Mesenchymal stem cell (in vitro differentiated cells and primary cell): Measurements from ENCODE around the gene USP46.

Experiments
- DNase-seq: peaks from one replicate; pipeline ENCODE4 v3.0.0-alpha.2; 2013
- H2AFZ ChIP-seq: one replicate; pipeline ENCODE4 v1.6.1; 2013; ENCODE audit warnings: low read depth, mild to moderate bottlenecking, control low read depth, inconsistent platforms, low read length, moderate library complexity
- H2AK5ac ChIP-seq: 2 replicates; pipeline ENCODE4 v1.6.1; 2013; ENCODE audit warnings: low read length, moderate library complexity, mild to moderate bottlenecking, inconsistent platforms; ENCODE audit not compliant: severe bottlenecking
- H2BK120ac ChIP-seq: one replicate; pipeline ENCODE4 v1.6.1; 2013; ENCODE audit warnings: low read depth, mild to moderate bottlenecking, inconsistent platforms, low read length, moderate library complexity
- H2BK12ac ChIP-seq, 2 experiments: one replicate each; pipeline ENCODE4 v1.6.1; 2013; ENCODE audit warnings: inconsistent platforms in 2 of 2, low read length in 2 of 2, mild to moderate bottlenecking in 2 of 2, moderate library complexity in 2 of 2, control low read depth in 1 of 2
- H2BK15ac ChIP-seq: one replicate; pipeline ENCODE4 v1.6.1; 2013; ENCODE audit warnings: mild to moderate bottlenecking, low read depth, inconsistent platforms; ENCODE audit not compliant: poor library complexity, severe bottlenecking
- H2BK5ac ChIP-seq: 2 replicates; pipeline ENCODE4 v1.6.1; 2013; ENCODE audit warnings: low read depth, mild to moderate bottlenecking, low read length, control low read depth, inconsistent platforms; ENCODE audit not compliant: poor library complexity, severe bottlenecking
- H3K14ac ChIP-seq, 2 experiments: one replicate each; pipeline ENCODE4 v1.6.1; 2013; ENCODE audit warnings: inconsistent platforms in 2 of 2, low read length in 2 of 2, control low read depth in 1 of 2, mild to moderate bottlenecking in 1 of 2, moderate library complexity in 1 of 2
- H3K18ac ChIP-seq, 2 experiments: one replicate each; pipeline ENCODE4 v1.6.1; 2013; ENCODE audit warnings: inconsistent platforms in 2 of 2, low read length in 2 of 2, control low read depth in 1 of 2, low read depth in 1 of 2, mild to moderate bottlenecking in 1 of 2
- H3K23ac ChIP-seq, 2 experiments: one replicate each; pipeline ENCODE4 v1.6.1; 2013; ENCODE audit warnings: inconsistent platforms in 2 of 2, low read length in 2 of 2, mild to moderate bottlenecking in 2 of 2, moderate library complexity in 2 of 2, control low read depth in 1 of 2
- H3K27ac ChIP-seq: 2 replicates; pipeline ENCODE4 v1.5.1; 2013; ENCODE audit warnings: mild to moderate bottlenecking, moderate library complexity, low read length, control low read depth, inconsistent platforms; ENCODE audit not compliant: poor library complexity, severe bottlenecking
- H3K27me3 ChIP-seq, 2 experiments: 2 replicates each; pipeline versions ENCODE4 v1.6.1 to v1.7.0; 2013; ENCODE audit warnings: low read length in 2 of 2, mild to moderate bottlenecking in 2 of 2, moderate library complexity in 2 of 2, control low read depth in 1 of 2, inconsistent platforms in 1 of 2; ENCODE audit not compliant: control insufficient read depth in 1 of 2, insufficient read depth in 1 of 2
- H3K36me3 ChIP-seq, 2 experiments: 2 replicates each; pipeline versions ENCODE4 v1.6.1 to v1.7.0; 2013; ENCODE audit warnings: low read length in 2 of 2, control low read depth in 1 of 2, inconsistent platforms in 1 of 2, low read depth in 1 of 2, mild to moderate bottlenecking in 1 of 2; ENCODE audit not compliant: insufficient read depth in 2 of 2, control insufficient read depth in 1 of 2
- H3K4ac ChIP-seq, 2 experiments: one replicate each; pipeline ENCODE4 v1.6.1; 2013; ENCODE audit warnings: inconsistent platforms in 2 of 2, low read length in 2 of 2, mild to moderate bottlenecking in 2 of 2, moderate library complexity in 2 of 2, control low read depth in 1 of 2, low read depth in 1 of 2
- H3K4me1 ChIP-seq: 2 replicates; pipeline ENCODE4 v1.6.1; 2013; ENCODE audit warnings: low read depth, low read length, control low read depth; ENCODE audit not compliant: control insufficient read depth, insufficient read depth
- H3K4me2 ChIP-seq: 2 replicates; pipeline ENCODE4 v1.6.1; 2013; ENCODE audit warnings: low read length, mild to moderate bottlenecking, inconsistent platforms; ENCODE audit not compliant: poor library complexity, severe bottlenecking
- H3K4me3 ChIP-seq, 2 experiments: 2 replicates each; pipeline versions ENCODE4 v1.5.1 to v1.7.0; 2013; ENCODE audit warnings: low read length in 2 of 2, mild to moderate bottlenecking in 2 of 2, control low read depth in 1 of 2, low read depth in 1 of 2; ENCODE audit not compliant: insufficient read depth in 1 of 2
- H3K79me1 ChIP-seq: replicated peaks from 2 replicates; pipeline ENCODE4 v1.6.1; 2013; ENCODE audit warnings: mild to moderate bottlenecking, control low read depth, low read length, inconsistent platforms; ENCODE audit not compliant: poor library complexity, severe bottlenecking
- H3K9ac ChIP-seq: 2 replicates; pipeline ENCODE4 v1.7.0; 2013; ENCODE audit warnings: mild to moderate bottlenecking, low read length, moderate library complexity
- H3K9me3 ChIP-seq: 2 replicates; pipeline ENCODE4 v1.7.0; 2013; ENCODE audit warnings: mild to moderate bottlenecking, low read length; ENCODE audit not compliant: control insufficient read depth
- H4K8ac ChIP-seq: one replicate; pipeline ENCODE4 v1.6.1; 2013; ENCODE audit warnings: inconsistent platforms, mild to moderate bottlenecking, low read length, moderate library complexity
- H4K91ac ChIP-seq: one replicate; pipeline ENCODE4 v1.6.1; 2013; ENCODE audit warnings: mild to moderate bottlenecking, low read length, inconsistent platforms
- WGBS: methylation state at CpG from one replicate; pipeline ENCODE4 v1.1.7; 2013; ENCODE audit warnings: mixed read lengths; 5-methylcytosine and 5-hydroxymethylcytosine counted together

USP46 gene

DNA sequence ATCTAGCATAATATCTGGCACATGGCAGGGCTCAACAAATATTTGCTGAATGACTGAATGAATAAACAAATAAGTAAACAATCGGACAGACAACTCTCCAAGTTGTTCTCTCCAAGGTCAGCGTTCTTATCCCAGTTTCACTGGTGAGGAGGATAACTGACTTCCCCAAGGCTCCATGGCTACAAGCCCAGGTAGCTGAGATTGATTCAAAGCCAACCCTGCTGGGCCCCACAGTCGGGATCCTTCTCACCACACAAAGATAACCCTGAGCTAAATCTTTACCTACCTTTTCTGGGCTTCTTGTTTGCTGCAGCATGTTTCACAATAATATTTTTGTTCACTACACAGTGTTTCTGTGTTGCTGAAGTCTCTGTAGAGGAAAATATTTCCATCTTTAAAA lies 54.9 kb downstream of the USP46 start:
- H2BK12ac ChIP-seq = no peak overlapping the region

DNA sequence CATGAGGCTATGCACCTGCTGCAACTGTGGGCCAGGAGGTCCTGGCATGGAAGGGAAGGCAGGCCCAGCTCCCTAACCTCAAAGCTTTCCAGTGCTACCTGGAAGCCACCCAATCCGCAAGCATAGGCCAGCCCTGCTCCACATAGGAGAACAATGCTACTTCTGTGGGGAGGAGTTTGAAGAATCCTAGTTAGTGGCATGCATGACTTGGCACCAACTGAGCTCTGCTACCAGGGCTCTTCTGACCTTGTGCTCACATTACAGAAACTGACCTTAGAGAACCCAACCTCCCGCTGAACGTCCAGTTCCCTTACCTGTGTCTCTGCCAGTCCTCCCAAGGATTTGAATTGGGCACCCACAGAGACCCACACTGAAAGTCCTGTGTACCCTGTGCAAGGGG lies 58.8 kb downstream of the USP46 start:
- no peak overlapping the region for H3K4me2 ChIP-seq
- H3K36me3 ChIP-seq = peaks cover 23 to 88% of the 10 kb centered on the region in 2 experiments
- no peak overlapping the region for H2BK15ac ChIP-seq
- no peak overlapping the region for H2BK5ac ChIP-seq
- H3K9me3 ChIP-seq = no peaks in the 10 kb centered on the region
- no peak overlapping the region for H3K18ac ChIP-seq
- H2AK5ac ChIP-seq = no peak overlapping the region
- no peak overlapping the region for H2AFZ ChIP-seq
- H3K9ac ChIP-seq = no peak overlapping the region
- H3K14ac ChIP-seq = no peak overlapping the region
- no peak overlapping the region for H2BK12ac ChIP-seq
- no peak overlapping the region for H3K4me3 ChIP-seq
- H3K4ac ChIP-seq = no peak overlapping the region
- no peak overlapping the region for H4K91ac ChIP-seq
- no peak overlapping the region for H4K8ac ChIP-seq
- no peak for DNase-seq
- no peaks in the 10 kb centered on the region for H3K79me1 ChIP-seq
- WGBS = 94% methylated on average over 2 of the region's 3 CpGs
- H3K4me1 ChIP-seq = peaks cover 4% of the 10 kb centered on the region
- H2BK120ac ChIP-seq = no peak overlapping the region
- no peaks in the 10 kb centered on the region for H3K27me3 ChIP-seq
- H3K23ac ChIP-seq = no peak overlapping the region
- H3K27ac ChIP-seq = no peak overlapping the region

More for the DNA sequence above, 54.9 kb downstream of the USP46 start:
- no peak overlapping the region for H3K27ac ChIP-seq
- H3K18ac ChIP-seq = no peak overlapping the region
- H3K23ac ChIP-seq = no peak overlapping the region
- no peak overlapping the region for H2BK5ac ChIP-seq
- H3K9ac ChIP-seq = no peak overlapping the region
- no peak overlapping the region for H2BK120ac ChIP-seq
- peaks cover 5% of the 10 kb centered on the region for H3K79me1 ChIP-seq
- H2AFZ ChIP-seq = no peak overlapping the region
- H4K91ac ChIP-seq = no peak overlapping the region
- 92% methylated on average over 3 of the region's 3 CpGs for WGBS
- no peak overlapping the region for H2BK15ac ChIP-seq
- H3K9me3 ChIP-seq = no peaks in the 10 kb centered on the region
- peaks cover 4% of the 10 kb centered on the region for H3K4me1 ChIP-seq
- H3K4me3 ChIP-seq = no peak overlapping the region
- H2AK5ac ChIP-seq = no peak overlapping the region
- no peaks in the 10 kb centered on the region for H3K27me3 ChIP-seq
- DNase-seq = no peak
- no peak overlapping the region for H3K4me2 ChIP-seq
- no peak overlapping the region for H4K8ac ChIP-seq
- H3K14ac ChIP-seq = no peak overlapping the region
- peaks cover 17 to 81% of the 10 kb centered on the region in 2 experiments for H3K36me3 ChIP-seq
- no peak overlapping the region for H3K4ac ChIP-seq

DNA sequence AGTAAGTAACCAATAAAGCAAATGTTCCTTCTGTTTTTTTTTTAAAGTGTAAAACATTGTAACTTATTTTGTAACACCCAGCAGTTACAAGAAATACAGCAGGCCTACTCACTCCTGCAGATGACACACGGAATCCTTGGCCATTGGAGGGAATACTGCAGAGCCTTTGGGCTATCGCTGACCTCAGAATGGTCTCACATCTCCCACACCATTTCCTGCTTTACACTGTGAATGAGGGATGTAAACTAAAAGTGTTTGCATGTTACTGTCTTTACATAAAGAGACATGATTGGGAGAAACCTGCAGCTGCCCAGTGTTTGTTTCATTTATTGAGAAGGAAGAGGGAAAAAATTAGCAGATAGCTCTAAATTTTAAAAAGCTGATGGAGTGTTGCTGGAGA lies 64.1 kb downstream of the USP46 start:
- no peak overlapping the region for H3K4ac ChIP-seq
- WGBS = 55% methylated on average over 2 of the region's 2 CpGs
- H2AFZ ChIP-seq = no peak overlapping the region
- H2BK5ac ChIP-seq = no peak overlapping the region
- no peak overlapping the region for H3K18ac ChIP-seq
- no peak overlapping the region for H4K8ac ChIP-seq
- H3K14ac ChIP-seq = no peak overlapping the region
- H3K9me3 ChIP-seq = no peaks in the 10 kb centered on the region
- no peaks in the 10 kb centered on the region for H3K27me3 ChIP-seq
- H3K79me1 ChIP-seq = no peaks in the 10 kb centered on the region
- no peak overlapping the region for H2AK5ac ChIP-seq
- no peaks in the 10 kb centered on the region for H3K4me1 ChIP-seq
- no peak overlapping the region for H3K4me3 ChIP-seq
- H3K9ac ChIP-seq = no peak overlapping the region
- peaks cover 17 to 69% of the 10 kb centered on the region in 2 experiments for H3K36me3 ChIP-seq
- H4K91ac ChIP-seq = no peak overlapping the region
- no peak overlapping the region for H3K4me2 ChIP-seq
- H2BK120ac ChIP-seq = no peak overlapping the region
- no peak overlapping the region for H2BK12ac ChIP-seq
- H3K23ac ChIP-seq = no peak overlapping the region
- no peak overlapping the region for H3K27ac ChIP-seq
- no peak overlapping the region for H2BK15ac ChIP-seq
- DNase-seq = peak; percentile 88

DNA sequence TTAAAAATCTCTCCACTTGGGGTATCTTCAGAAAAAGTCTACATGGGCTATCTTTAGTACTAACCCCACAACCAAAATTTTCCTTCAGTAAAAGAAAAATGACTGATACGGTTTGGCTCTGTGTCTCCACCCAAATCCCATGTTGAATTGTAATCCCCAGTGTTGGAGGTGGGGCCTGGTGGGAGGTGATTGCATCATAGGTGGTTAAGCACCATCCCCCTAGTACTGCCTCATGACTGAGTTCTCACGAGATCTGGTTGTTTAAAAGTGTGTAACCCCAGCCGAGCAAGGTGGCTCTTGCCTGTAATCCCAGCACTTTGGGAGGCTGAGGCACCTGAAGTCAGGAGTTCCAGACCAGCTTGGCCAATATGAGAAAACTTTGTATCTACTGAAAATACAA lies 66.8 kb downstream of the USP46 start:
- peak overlapping the region in 1 of 2 experiments; percentile 54 for H2BK12ac ChIP-seq
- DNase-seq = peak; percentile 12
- no peak overlapping the region for H3K18ac ChIP-seq
- H4K8ac ChIP-seq = no peak overlapping the region
- H3K9me3 ChIP-seq = no peaks in the 10 kb centered on the region
- no peak overlapping the region for H3K4me3 ChIP-seq
- no peaks in the 10 kb centered on the region for H3K79me1 ChIP-seq
- H3K23ac ChIP-seq = no peak overlapping the region
- H3K9ac ChIP-seq = no peak overlapping the region
- H4K91ac ChIP-seq = no peak overlapping the region
- H2BK5ac ChIP-seq = no peak overlapping the region
- no peak overlapping the region for H2BK120ac ChIP-seq
- no peak overlapping the region for H3K4me2 ChIP-seq
- WGBS = 88% methylated on average over 3 of the region's 3 CpGs
- peaks cover 14 to 46% of the 10 kb centered on the region in 2 experiments for H3K36me3 ChIP-seq
- H3K4me1 ChIP-seq = peaks cover 13% of the 10 kb centered on the region
- H2BK15ac ChIP-seq = peak overlapping the region; percentile 36
- no peaks in the 10 kb centered on the region for H3K27me3 ChIP-seq
- H2AK5ac ChIP-seq = no peak overlapping the region
- H3K4ac ChIP-seq = no peak overlapping the region
- H3K14ac ChIP-seq = peak overlapping the region in 1 of 2 experiments; percentile 51
- H3K27ac ChIP-seq = no peak overlapping the region
- no peak overlapping the region for H2AFZ ChIP-seq
